DOHH2 (cell line): ENCODE measurements around the gene FBXO33.

ENCODE experiments used
- H3F3A ChIP-seq: fragments of 200-600 bp; sonication (generic), shearing (Covaris generic); 2 replicates; pipeline ENCODE4 v1.6.0; 2016; ENCODE audit warnings: antibody characterized with exemption, mild to moderate bottlenecking; ENCODE audit not compliant: control insufficient read depth, insufficient read depth
- H3K27ac ChIP-seq: fragments of 200-600 bp; sonication (generic); 2 replicates; pipeline ENCODE4 v1.5.1; 2014; ENCODE audit warnings: low read depth, mild to moderate bottlenecking, low read length, moderate library complexity
- H3K27me3 ChIP-seq: fragments of 200-600 bp; sonication (generic); 2 replicates; pipeline ENCODE4 v1.6.1; 2014; ENCODE audit warnings: mild to moderate bottlenecking, low read length, mixed read lengths; ENCODE audit not compliant: control insufficient read depth
- H3K36me3 ChIP-seq: fragments of 200-600 bp; sonication (generic); 2 replicates; pipeline ENCODE4 v1.6.1; 2014; ENCODE audit warnings: mild to moderate bottlenecking, low read length, moderate library complexity, mixed read lengths; ENCODE audit not compliant: control insufficient read depth
- H3K4me1 ChIP-seq: fragments of 200-600 bp; sonication (generic); 2 replicates; pipeline ENCODE4 v1.6.1; 2014; ENCODE audit warnings: mild to moderate bottlenecking, low read length, mixed read lengths; ENCODE audit not compliant: control insufficient read depth
- H3K4me2 ChIP-seq: fragments of 200-600 bp; sonication (generic); 2 replicates; pipeline ENCODE4 v1.6.0; 2014; ENCODE audit warnings: mild to moderate bottlenecking, low read length, moderate library complexity
- H3K4me3 ChIP-seq: fragments of 200-600 bp; sonication (generic); 2 replicates; pipeline ENCODE4 v1.5.1; 2014; ENCODE audit warnings: mild to moderate bottlenecking, low read length, mixed read lengths
- H3K79me2 ChIP-seq: fragments of 200-600 bp; sonication (generic); 2 replicates; pipeline ENCODE4 v1.6.1; 2014; ENCODE audit warnings: mild to moderate bottlenecking, low read length, mixed read lengths; ENCODE audit not compliant: control insufficient read depth
- H3K9me2 ChIP-seq: fragments of 200-600 bp; sonication (generic); replicated peaks from 2 replicates; pipeline ENCODE4 v1.6.1; 2014; ENCODE audit warnings: mild to moderate bottlenecking, low read length, mixed read lengths; ENCODE audit not compliant: control insufficient read depth
- H3K9me3 ChIP-seq: fragments of 200-600 bp; sonication (generic); 2 replicates; pipeline ENCODE4 v1.6.1; 2014; ENCODE audit warnings: antibody characterized with exemption, low read length, mixed read lengths; ENCODE audit not compliant: control insufficient read depth, insufficient read depth
- H4K20me1 ChIP-seq: fragments of 200-600 bp; sonication (generic); 2 replicates; pipeline ENCODE4 v1.6.0; 2014; ENCODE audit warnings: low read depth, mild to moderate bottlenecking, antibody characterized with exemption, low read length, moderate library complexity; ENCODE audit not compliant: control insufficient read depth, insufficient read depth
- EZH2phosphoT487 ChIP-seq: fragments of 200-600 bp; sonication (generic); IDR thresholded peaks from 2 replicates; pipeline ENCODE4 v1.6.1; 2017; ENCODE audit warnings: borderline replicate concordance, mild to moderate bottlenecking, antibody characterized with exemption, low read length, moderate library complexity, mixed read lengths
- TF ChIP-seq, protein P1 (sequence below): fragments of 200-600 bp; sonication (generic); IDR thresholded peaks from one replicate; pipeline ENCODE4 v1.5.1; 2014; ENCODE audit warnings: antibody characterized with exemption, mild to moderate bottlenecking, low read depth, low read length; ENCODE audit not compliant: poor library complexity, severe bottlenecking

The FBXO33 gene

GRCh38 chr14:39423793-39424192, 8.4 kb downstream of the FBXO33 start:
- H3K4me3 ChIP-seq = no peak overlapping the region
- H3K4me1 ChIP-seq = peaks cover 10% of the 10 kb centered on the region
- H3K79me2 ChIP-seq = peaks cover 98% of the 10 kb centered on the region
- no peaks in the 10 kb centered on the region for H3K9me2 ChIP-seq
- H3K27ac ChIP-seq = no peak overlapping the region
- no peaks in the 10 kb centered on the region for H3K9me3 ChIP-seq
- no peaks in the 10 kb centered on the region for H3F3A ChIP-seq
- no peak for TF ChIP-seq EZH2phosphoT487
- TF ChIP-seq, protein P1, sequence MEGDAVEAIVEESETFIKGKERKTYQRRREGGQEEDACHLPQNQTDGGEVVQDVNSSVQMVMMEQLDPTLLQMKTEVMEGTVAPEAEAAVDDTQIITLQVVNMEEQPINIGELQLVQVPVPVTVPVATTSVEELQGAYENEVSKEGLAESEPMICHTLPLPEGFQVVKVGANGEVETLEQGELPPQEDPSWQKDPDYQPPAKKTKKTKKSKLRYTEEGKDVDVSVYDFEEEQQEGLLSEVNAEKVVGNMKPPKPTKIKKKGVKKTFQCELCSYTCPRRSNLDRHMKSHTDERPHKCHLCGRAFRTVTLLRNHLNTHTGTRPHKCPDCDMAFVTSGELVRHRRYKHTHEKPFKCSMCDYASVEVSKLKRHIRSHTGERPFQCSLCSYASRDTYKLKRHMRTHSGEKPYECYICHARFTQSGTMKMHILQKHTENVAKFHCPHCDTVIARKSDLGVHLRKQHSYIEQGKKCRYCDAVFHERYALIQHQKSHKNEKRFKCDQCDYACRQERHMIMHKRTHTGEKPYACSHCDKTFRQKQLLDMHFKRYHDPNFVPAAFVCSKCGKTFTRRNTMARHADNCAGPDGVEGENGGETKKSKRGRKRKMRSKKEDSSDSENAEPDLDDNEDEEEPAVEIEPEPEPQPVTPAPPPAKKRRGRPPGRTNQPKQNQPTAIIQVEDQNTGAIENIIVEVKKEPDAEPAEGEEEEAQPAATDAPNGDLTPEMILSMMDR = no peak
- no peaks in the 10 kb centered on the region for H3K27me3 ChIP-seq
- H3K36me3 ChIP-seq = no peaks in the 10 kb centered on the region; the same call in 1 of the 2 replicates
- H3K4me2 ChIP-seq = no peak overlapping the region
- peaks cover 4% of the 10 kb centered on the region; the same call in 1 of the 2 replicates for H4K20me1 ChIP-seq

DNA sequence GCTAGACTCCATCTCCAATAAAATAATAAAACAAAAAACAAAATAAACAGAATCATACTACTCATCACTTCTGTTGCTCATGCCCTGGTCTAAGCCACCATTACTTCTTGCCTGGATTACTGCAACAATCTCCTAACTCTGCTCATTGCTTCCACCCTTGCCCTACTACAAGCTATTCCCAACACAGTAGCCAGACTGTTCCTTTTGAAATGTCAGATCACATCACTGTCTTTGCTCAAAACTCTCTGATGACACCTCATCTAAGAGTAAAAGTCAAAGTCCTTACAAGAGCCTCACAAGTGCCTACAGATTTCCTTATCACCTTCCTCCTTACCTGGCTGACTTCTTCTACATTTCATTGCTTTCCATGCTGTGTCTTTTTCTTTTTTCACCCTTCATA, 10.0 kb downstream of the FBXO33 start:
- Histone ChIP-seq H4K20me1 (peaks cover 4% of the 10 kb centered on the region; the same call in 1 of the 2 replicates), H3K9me2 (no peaks in the 10 kb centered on the region), H3K4me1 (peaks cover 10% of the 10 kb centered on the region), H3K79me2 (peaks cover 86% of the 10 kb centered on the region), H3K27ac (no peak overlapping the region), H3K27me3 (no peaks in the 10 kb centered on the region), H3K9me3 (no peaks in the 10 kb centered on the region), H3F3A (no peaks in the 10 kb centered on the region), H3K36me3 (peaks cover under 1% of the 10 kb centered on the region; the same call in 1 of the 2 replicates), H3K4me2 (no peak overlapping the region), H3K4me3 (no peak overlapping the region)
- TF ChIP-seq, protein P1 = no peak

GRCh38 chr14:39419272-39419671, 13.0 kb downstream of the FBXO33 start:
- TF ChIP-seq EZH2phosphoT487 = no peak
- TF ChIP-seq, protein P1 = no peak
- Histone ChIP-seq H4K20me1 (no peaks in the 10 kb centered on the region), H3K4me3 (no peak overlapping the region), H3K79me2 (peaks cover 76% of the 10 kb centered on the region), H3K36me3 (peaks cover 11% of the 10 kb centered on the region), H3F3A (no peaks in the 10 kb centered on the region), H3K4me1 (no peaks in the 10 kb centered on the region), H3K9me2 (no peaks in the 10 kb centered on the region), H3K27ac (no peak overlapping the region), H3K4me2 (no peak overlapping the region), H3K27me3 (no peaks in the 10 kb centered on the region), H3K9me3 (peaks cover 8% of the 10 kb centered on the region; the same call in 1 of the 2 replicates)

GRCh38 chr14:39417014-39417413, 15.2 kb downstream of the FBXO33 start:
- H3K27ac ChIP-seq = no peak overlapping the region
- H3K36me3 ChIP-seq = peaks cover 16% of the 10 kb centered on the region
- no peaks in the 10 kb centered on the region for H3F3A ChIP-seq
- no peaks in the 10 kb centered on the region for H3K27me3 ChIP-seq
- H3K9me2 ChIP-seq = no peaks in the 10 kb centered on the region
- no peak overlapping the region for H3K4me3 ChIP-seq
- no peak overlapping the region for H3K4me2 ChIP-seq
- peaks cover 56% of the 10 kb centered on the region for H3K79me2 ChIP-seq
- H3K9me3 ChIP-seq = peaks cover 17% of the 10 kb centered on the region; the same call in 1 of the 2 replicates
- no peaks in the 10 kb centered on the region for H4K20me1 ChIP-seq
- no peaks in the 10 kb centered on the region for H3K4me1 ChIP-seq
- TF ChIP-seq, protein P1 = no peak
- no peak for TF ChIP-seq EZH2phosphoT487
